Astrocyte of the cerebellum (primary cell): ENCODE measurements around the gene TFDP1.

ENCODE experiments used
- DNase-seq: peaks from one replicate; pipeline ENCODE4 v3.0.0-alpha.2; 2011; ENCODE audit warnings: low read depth
- H3K4me3 ChIP-seq: 2 replicates; pipeline ENCODE4 v1.5.1; 2011; ENCODE audit warnings: mild to moderate bottlenecking, low read depth, low read length, moderate library complexity
- in situ Hi-C: cut with HindIII; loops from 2 replicates; pipeline ENCODE4 v1.10.0; 2017; ENCODE audit warnings: low sequenced_read_pairs
- TF ChIP-seq, protein P1 (sequence below): IDR thresholded peaks from 2 replicates; pipeline ENCODE4 v1.5.1; 2012; ENCODE audit warnings: low read length, low read depth, moderate library complexity, mild to moderate bottlenecking; ENCODE audit errors: missing control alignments

TFDP1 gene, protein sequence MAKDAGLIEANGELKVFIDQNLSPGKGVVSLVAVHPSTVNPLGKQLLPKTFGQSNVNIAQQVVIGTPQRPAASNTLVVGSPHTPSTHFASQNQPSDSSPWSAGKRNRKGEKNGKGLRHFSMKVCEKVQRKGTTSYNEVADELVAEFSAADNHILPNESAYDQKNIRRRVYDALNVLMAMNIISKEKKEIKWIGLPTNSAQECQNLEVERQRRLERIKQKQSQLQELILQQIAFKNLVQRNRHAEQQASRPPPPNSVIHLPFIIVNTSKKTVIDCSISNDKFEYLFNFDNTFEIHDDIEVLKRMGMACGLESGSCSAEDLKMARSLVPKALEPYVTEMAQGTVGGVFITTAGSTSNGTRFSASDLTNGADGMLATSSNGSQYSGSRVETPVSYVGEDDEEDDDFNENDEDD

DNA sequence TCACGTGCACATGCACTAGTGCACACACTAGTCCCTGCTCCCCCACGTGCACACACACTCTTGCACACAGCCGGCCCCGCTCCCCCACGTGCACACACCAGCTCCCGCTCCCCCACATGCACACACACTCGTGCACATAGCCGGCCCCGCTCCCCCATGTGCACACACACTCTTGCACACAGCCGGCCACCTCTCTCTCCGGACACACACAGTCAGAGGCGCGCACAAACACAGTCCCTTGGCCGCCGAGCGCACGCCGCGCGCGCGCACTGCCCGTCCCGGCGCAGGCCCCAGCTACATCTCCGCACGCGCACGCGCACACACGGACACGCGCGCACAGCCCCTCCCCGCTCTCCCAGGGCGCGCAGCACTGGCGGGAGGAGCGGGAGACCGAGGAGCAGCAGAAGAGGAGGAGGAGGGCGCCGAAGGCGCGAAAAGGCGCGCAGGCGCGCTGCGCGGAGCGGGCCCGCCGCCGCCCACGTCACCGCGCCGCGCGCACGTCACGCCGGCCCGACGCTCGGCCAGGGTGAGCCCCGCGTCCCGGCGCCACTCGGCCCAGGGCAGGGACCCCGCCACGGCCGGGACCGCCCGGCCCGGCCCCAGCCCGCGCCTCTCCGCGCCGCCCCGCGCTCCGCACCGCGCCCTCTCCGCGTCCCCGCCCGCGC lies at the start of gene TFDP1:
Gene TFDP1 (plus strand): TSS at position 549 of the 665 bp plus-strand sequence. CDS start 1,085 bp downstream, outside the sequence.
- peak within 1 kb of the TSS; percentile 50 for H3K4me3 ChIP-seq
- TF ChIP-seq, protein P1, sequence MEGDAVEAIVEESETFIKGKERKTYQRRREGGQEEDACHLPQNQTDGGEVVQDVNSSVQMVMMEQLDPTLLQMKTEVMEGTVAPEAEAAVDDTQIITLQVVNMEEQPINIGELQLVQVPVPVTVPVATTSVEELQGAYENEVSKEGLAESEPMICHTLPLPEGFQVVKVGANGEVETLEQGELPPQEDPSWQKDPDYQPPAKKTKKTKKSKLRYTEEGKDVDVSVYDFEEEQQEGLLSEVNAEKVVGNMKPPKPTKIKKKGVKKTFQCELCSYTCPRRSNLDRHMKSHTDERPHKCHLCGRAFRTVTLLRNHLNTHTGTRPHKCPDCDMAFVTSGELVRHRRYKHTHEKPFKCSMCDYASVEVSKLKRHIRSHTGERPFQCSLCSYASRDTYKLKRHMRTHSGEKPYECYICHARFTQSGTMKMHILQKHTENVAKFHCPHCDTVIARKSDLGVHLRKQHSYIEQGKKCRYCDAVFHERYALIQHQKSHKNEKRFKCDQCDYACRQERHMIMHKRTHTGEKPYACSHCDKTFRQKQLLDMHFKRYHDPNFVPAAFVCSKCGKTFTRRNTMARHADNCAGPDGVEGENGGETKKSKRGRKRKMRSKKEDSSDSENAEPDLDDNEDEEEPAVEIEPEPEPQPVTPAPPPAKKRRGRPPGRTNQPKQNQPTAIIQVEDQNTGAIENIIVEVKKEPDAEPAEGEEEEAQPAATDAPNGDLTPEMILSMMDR: no peak
- peak; percentile 31 for DNase-seq
- in situ Hi-C loops: no loop called here

DNA sequence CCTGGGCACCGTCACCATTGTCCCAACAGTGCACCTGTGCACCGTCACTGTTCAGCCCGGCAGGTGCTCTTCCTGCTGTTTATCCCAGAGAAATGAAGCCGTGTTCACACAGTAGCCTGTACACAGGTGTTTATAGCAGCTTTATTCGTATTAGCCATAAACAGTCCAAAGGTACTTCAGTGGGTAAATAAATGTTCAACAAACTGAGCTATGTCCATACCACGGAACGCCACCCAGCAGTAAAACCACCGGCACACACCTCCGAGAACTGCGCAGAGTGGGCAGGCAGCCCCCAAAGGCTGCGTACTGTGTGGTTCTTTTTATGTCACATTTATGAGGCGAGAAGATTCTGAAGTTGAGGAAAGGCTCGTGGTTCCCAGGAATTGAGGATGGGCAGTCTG lies 49.2 kb upstream of the TFDP1 start:
- no peak for DNase-seq

DNA sequence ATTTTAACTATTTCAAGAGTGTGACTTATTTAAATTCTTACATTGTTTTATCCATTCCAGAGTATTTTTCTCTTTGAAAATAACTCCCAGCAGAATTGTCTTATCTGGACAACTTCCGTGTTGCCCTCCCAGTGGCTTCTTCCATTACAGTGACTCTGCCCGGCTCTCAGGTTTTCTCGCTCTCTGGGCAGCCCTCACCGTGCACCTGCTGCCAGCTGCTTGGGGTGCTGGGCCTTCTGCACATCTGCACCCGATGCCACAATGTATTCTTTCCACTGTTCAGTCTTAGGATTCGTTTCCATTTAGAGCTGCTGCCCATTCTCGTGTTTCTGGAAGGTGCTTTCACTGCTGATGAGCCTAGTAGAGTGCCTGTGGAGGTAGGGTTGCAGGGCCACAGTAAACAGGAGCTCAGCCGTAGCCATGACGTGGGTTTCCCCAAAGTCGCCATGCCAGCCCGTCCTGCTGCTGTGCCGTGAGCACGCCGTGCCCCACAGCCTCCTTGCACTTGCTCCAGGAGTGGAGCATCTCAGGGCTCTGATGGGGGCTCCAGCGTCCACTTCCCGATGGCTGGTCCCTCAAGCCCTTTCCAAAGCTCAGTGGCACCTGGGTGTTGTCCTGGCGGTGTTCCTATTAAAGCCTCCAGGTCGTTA lies 48.0 kb upstream of the TFDP1 start:
- TF ChIP-seq, protein P1: no peak
- no peak overlapping the region for H3K4me3 ChIP-seq
- no peak for DNase-seq
- in situ Hi-C loops: no loop called here

More for the DNA sequence above, 49.2 kb upstream of the TFDP1 start:
- H3K4me3 ChIP-seq: no peak overlapping the region
- TF ChIP-seq, protein P1: no peak
- in situ Hi-C loops: no loop called here

DNA sequence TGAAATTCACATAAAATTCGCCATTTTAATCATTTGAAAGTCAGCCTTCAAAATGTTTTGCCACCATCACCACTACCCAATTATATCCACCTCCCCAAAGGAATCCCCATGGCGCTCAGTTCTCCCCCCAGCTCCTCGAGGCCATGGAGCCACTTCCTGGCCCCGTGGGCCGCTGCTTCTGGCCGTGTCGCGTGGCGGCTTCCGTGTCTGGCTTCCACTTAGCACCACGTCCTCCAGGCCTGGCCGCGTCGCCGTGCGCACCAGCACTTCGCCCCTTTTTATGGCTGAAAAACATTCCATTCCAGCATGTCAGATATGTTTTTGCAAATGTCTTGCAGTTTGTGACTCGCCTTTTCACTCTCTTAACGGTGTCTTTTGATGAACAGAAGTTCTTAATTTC lies 47.3 kb upstream of the TFDP1 start:
- no peak overlapping the region for H3K4me3 ChIP-seq
- DNase-seq: no peak
- TF ChIP-seq, protein P1: no peak
- in situ Hi-C loops: no loop called here

DNA sequence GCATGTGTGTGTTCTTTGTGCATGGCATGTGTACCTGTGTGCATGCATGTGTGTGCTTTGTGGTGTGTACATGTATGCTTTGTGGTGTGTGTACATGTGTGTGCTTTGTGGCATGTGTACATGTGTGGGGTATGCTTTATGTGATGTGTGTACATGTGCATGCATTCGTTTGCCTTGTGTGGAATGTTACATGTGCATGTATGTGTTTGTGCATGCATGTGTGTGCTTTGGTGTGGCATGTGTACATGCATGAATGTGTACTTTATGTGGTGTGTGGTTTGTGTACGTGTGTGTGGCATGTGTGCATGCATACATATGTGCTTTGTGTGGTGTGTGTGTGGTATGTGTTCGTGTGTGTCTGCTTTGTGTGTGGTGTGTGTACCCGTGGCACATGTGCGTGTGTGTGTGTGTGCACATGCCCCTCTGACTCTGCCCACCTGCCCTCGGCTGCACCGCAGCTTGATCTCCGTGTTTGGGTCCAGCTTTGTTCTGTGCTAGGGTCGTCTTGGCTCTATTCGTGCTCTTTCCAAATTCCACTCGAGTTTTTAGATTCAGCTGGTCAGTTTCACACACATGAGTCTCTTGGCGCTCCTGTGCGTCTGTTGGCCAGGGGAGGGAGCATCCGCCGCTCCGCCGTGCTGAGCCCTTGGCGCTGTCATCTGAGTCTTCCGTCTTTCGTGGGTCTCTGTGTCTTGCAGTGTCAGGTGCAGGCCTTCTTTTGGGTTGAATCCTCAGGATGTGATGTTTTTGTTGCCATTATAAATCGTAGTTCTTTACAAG lies 46.5 kb upstream of the TFDP1 start:
- no peak for DNase-seq
- TF ChIP-seq, protein P1: no peak
- no peak overlapping the region for H3K4me3 ChIP-seq
- in situ Hi-C loops: no loop called here

GRCh38 chr13:113538689-113539058 lies 45.9 kb upstream of the TFDP1 start:
- DNase-seq: no peak
- H3K4me3 ChIP-seq: no peak overlapping the region
- TF ChIP-seq, protein P1: no peak
- in situ Hi-C loops: no loop called here
